Esophagus muscularis mucosa (tissue), 3 donors: ENCODE measurements around the gene TMOD1.

Experiments
- CTCF ChIP-seq, 3 experiments: fragments of 200-600 bp in 2 of 3; fragments of 450-650 bp in 1 of 3; sonication (generic) in 2 of 3; IDR thresholded peaks; one replicate each; pipeline ENCODE4 v1.5.1; 2017 to 2019; ENCODE audit warnings: antibody characterized with exemption in 3 of 3, mild to moderate bottlenecking in 2 of 3, moderate library complexity in 1 of 3
- POLR2A ChIP-seq: fragments of 450-650 bp; IDR thresholded peaks from one replicate; pipeline ENCODE4 v1.6.1; 2017; ENCODE audit warnings: antibody characterized with exemption, moderate library complexity, mild to moderate bottlenecking, low read depth
- POLR2AphosphoS5 ChIP-seq, 2 donors: sonication (generic); formaldehyde crosslinking; IDR thresholded peaks; one replicate each; pipeline ENCODE4 v1.6.1; 2017; ENCODE audit warnings: antibody characterized with exemption in 2 of 2

DNA sequence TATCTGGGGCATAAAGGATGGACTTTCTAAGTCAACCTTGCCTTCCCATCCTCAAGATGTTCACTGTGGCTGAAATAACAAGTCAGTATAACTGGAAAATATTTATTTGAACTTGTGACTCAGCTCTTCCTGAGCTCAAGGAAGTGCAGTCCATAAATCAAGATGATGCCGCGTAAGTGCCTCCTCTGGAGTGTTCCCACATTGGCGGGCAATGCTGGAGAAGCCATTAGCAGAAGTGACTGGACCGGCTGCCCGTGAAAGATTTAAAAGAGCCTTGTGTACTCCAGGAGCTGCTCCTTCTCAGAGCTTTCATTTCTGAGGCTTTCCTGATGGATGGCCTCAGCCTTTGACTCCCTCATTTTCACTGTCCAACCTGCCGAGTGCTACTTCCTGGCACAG lies 17.4 kb downstream of the TMOD1 start:
- no peak for TF ChIP-seq CTCF (IDR thresholded peaks at IDR 0.05)
- TF ChIP-seq POLR2A = no peak
- peak; percentile 76 to 81 for TF ChIP-seq POLR2AphosphoS5 (IDR thresholded peaks at IDR 0.05)
